ENCODE data around the gene ZNF701. TPM values are rescaled to one million over a fixed set of nuclear protein-coding genes. Genes with fewer than 3 reads are reported as not detected.

Gene ZNF701
- total and polyA plus RNA-seq, 2 of the 13 experiments (the other 11 are each of a cell fraction or from before 2014, with no cell fraction given), result 4.5 to 6.3 TPM

GRCh38 chr19:52603558-52604207, 33.6 kb downstream of the ZNF701 start:
- no peaks in the 10 kb centered on the region for H3K27me3 ChIP-seq (ENCODE audit: control insufficient read depth in 1 of 2, insufficient read depth in 2 of 2, low read length in 2 of 2)
- no peaks in the 10 kb centered on the region for H3K36me3 ChIP-seq (replicated peaks in 1 of 2; ENCODE audit: control insufficient read depth in 1 of 2, insufficient read depth in 2 of 2, low read length in 2 of 2)
- H4K20me1 ChIP-seq (ENCODE audit: insufficient read depth, low read length), result no peaks in the 10 kb centered on the region
- H3K4me2 ChIP-seq (ENCODE audit: low read depth, low read length), result no peak overlapping the region
- no peak for TF ChIP-seq ZNF451 (CRISPR knock-in tag; IDR thresholded peaks at IDR 0.05)
- no peak for TF ChIP-seq NFE2 (CRISPR knock-in tag; IDR thresholded peaks at IDR 0.05)
- H3K4me3 ChIP-seq (replicated peaks in 1 of 3; ENCODE audit: insufficient read depth in 1 of 3, low read depth in 2 of 3, low read length in 3 of 3), result no peak overlapping the region
- H3K79me2 ChIP-seq (ENCODE audit: insufficient read depth, low read length), result peaks cover 9% of the 10 kb centered on the region
- ATAC-seq (no peak), DNase-seq (ENCODE audit: low spot score) (no peak), FAIRE-seq (no peak)
- H3K4me1 ChIP-seq (ENCODE audit: insufficient read depth, low read length), result peaks cover 17% of the 10 kb centered on the region
- ChIA-PET POLR2A (no interaction called here), CTCF (ENCODE audit: low intra/inter-chr PET ratio, low total read pairs) (no interaction called here)
- H2AFZ ChIP-seq (ENCODE audit: low read length), result no peak overlapping the region
- 84% methylated on average over 14 of the region's 14 CpGs for WGBS (ENCODE audit: low lambda C conversion rate)
- H3K9me3 ChIP-seq (ENCODE audit: low read length), result peaks cover 33% of the 10 kb centered on the region
- H3K27ac ChIP-seq (ENCODE audit: extremely low read length, insufficient read depth, low read length), result no peak overlapping the region
- H3K9ac ChIP-seq (ENCODE audit: insufficient read depth, low read depth, low read length), result no peak overlapping the region
- in situ Hi-C loops (cut with HindIII; ENCODE audit: extremely low pct_ligation_motif_present, low pct_unique_long_range_greater_than_20kb) (no loop called here), intact Hi-C loops (cut with micrococcal nuclease; ENCODE audit: unreplicated experiment) (no loop called here)
- BruUV-seq (replicated peaks), result no TSS peak

- no peaks in the 10 kb centered on the region for H3K79me2 ChIP-seq (ENCODE audit: insufficient read depth, low read length)
- CTCF ChIA-PET (ENCODE audit: low intra/inter-chr PET ratio, low total read pairs), result no interaction called here
- in situ Hi-C loops (cut with HindIII; ENCODE audit: extremely low pct_ligation_motif_present, low pct_unique_long_range_greater_than_20kb) (no loop called here), intact Hi-C loops (cut with micrococcal nuclease; ENCODE audit: unreplicated experiment) (no loop called here)
- no peak overlapping the region for H3K4me3 ChIP-seq (replicated peaks in 1 of 3; ENCODE audit: insufficient read depth in 1 of 3, low read depth in 2 of 3, low read length in 3 of 3)
- H3K27me3 ChIP-seq (ENCODE audit: control insufficient read depth in 1 of 2, insufficient read depth in 2 of 2, low read length in 2 of 2), result no peaks in the 10 kb centered on the region
- H3K4me2 ChIP-seq (ENCODE audit: low read depth, low read length), result no peak overlapping the region
- no peak for ATAC-seq
- no peak for DNase-seq (ENCODE audit: low spot score)
- BruUV-seq (replicated peaks), result no TSS peak
- H3K9ac ChIP-seq (ENCODE audit: insufficient read depth, low read depth, low read length), result no peak overlapping the region
- no peaks in the 10 kb centered on the region for H3K4me1 ChIP-seq (ENCODE audit: insufficient read depth, low read length)
- peaks cover 6 to 51% of the 10 kb centered on the region in 2 experiments for H3K36me3 ChIP-seq (replicated peaks in 1 of 2; ENCODE audit: control insufficient read depth in 1 of 2, insufficient read depth in 2 of 2, low read length in 2 of 2)
- no peak for FAIRE-seq
- H4K20me1 ChIP-seq (ENCODE audit: insufficient read depth, low read length), result no peaks in the 10 kb centered on the region
- no peak overlapping the region for H2AFZ ChIP-seq (ENCODE audit: low read length)
- H3K27ac ChIP-seq (ENCODE audit: extremely low read length, insufficient read depth, low read length), result no peak overlapping the region
- H3K9me3 ChIP-seq (ENCODE audit: low read length), result peaks cover 74% of the 10 kb centered on the region
- POLR2A ChIA-PET, result no interaction called here
- WGBS (ENCODE audit: low lambda C conversion rate), result over 99% methylated on average over 5 of the region's 5 CpGs
- TF ChIP-seq ZNF879 (CRISPR knock-in tag; IDR thresholded peaks at IDR 0.05) (no peak), ZNF431 (CRISPR knock-in tag; IDR thresholded peaks at IDR 0.05; ENCODE audit: borderline replicate concordance, low read depth) (no peak), ZNF263 (CRISPR knock-in tag; IDR thresholded peaks at IDR 0.05) (no peak), ZFP41 (CRISPR knock-in tag; IDR thresholded peaks at IDR 0.05; ENCODE audit: borderline replicate concordance) (no peak), YEATS2 (CRISPR knock-in tag; IDR thresholded peaks at IDR 0.05; ENCODE audit: borderline replicate concordance) (no peak), ZNF605 (CRISPR knock-in tag; IDR thresholded peaks at IDR 0.05) (no peak), ARNTL (CRISPR knock-in tag; IDR thresholded peaks at IDR 0.05) (no peak), MLXIP (CRISPR knock-in tag; IDR thresholded peaks at IDR 0.05; ENCODE audit: borderline replicate concordance) (no peak), SRSF4 (IDR thresholded peaks at IDR 0.05; ENCODE audit: low read depth, low read length, poor library complexity, severe bottlenecking) (no peak)
- TF ChIP-seq, protein P1, sequence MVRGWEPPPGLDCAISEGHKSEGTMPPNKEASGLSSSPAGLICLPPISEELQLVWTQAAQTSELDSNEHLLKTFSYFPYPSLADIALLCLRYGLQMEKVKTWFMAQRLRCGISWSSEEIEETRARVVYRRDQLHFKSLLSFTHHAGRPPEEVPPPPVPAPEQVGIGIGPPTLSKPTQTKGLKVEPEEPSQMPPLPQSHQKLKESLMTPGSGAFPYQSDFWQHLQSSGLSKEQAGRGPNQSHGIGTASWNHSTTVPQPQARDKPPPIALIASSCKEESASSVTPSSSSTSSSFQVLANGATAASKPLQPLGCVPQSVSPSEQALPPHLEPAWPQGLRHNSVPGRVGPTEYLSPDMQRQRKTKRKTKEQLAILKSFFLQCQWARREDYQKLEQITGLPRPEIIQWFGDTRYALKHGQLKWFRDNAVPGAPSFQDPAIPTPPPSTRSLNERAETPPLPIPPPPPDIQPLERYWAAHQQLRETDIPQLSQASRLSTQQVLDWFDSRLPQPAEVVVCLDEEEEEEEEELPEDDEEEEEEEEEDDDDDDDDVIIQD (CRISPR knock-in tag; IDR thresholded peaks at IDR 0.05; ENCODE audit: low read depth), result no peak
Observed at GRCh38 chr19:52613299-52613906, 43.3 kb downstream of the ZNF701 start.

All from HepG2 (cell line).